ENCODE results near the gene JMJD4. TPM values are rescaled to one million over a fixed set of nuclear protein-coding genes. Genes with fewer than 3 reads are reported as not detected.

The JMJD4 gene
- 17.9 and 21.5 TPM in 2 replicates for total RNA-seq

GRCh38 chr1:227734856-227735538, at the start of gene JMJD4, which contains the start of gene SNAP47:
TSS of gene JMJD4 (minus strand) at chr1:227735302. CDS start at chr1:227735273, 29 bp downstream.
TSS of gene SNAP47 (plus strand) at chr1:227735435. CDS start at chr1:227747737, 12,302 bp downstream.

Other genes starting within 250 kb of the JMJD4 start
- gene ZNF678, start 171.7 kb downstream of the JMJD4 start, total RNA-seq: 12.9 and 13.8 TPM in 2 replicates
- 30.7 and 32.7 TPM in 2 replicates for gene SNAP47, start 133 bp upstream of the JMJD4 start, total RNA-seq
- not detected in 2 replicates for gene PRSS38, start 80.4 kb upstream of the JMJD4 start, total RNA-seq
- gene WNT9A, start 212.6 kb upstream of the JMJD4 start, total RNA-seq: 0.26 and 0.33 TPM in 2 replicates